ACC112 (cell line): Measurements from ENCODE around the gene EIF2S2.

Experiments
- H2AFZ ChIP-seq: fragments of 200-600 bp; sonication (generic); one replicate; pipeline ENCODE4 v1.6.0; 2017; ENCODE audit warnings: antibody characterized with exemption, low read length; ENCODE audit not compliant: unreplicated experiment
- H3K27ac ChIP-seq: fragments of 200-600 bp; sonication (generic); 2 replicates; pipeline ENCODE4 v1.5.1; 2014; ENCODE audit warnings: low read depth, mild to moderate bottlenecking, antibody characterized with exemption, low read length, moderate library complexity
- H3K27me3 ChIP-seq: fragments of 200-600 bp; sonication (generic); 2 replicates; pipeline ENCODE4 v1.6.1; 2014; ENCODE audit warnings: mild to moderate bottlenecking, antibody characterized with exemption, low read length, moderate library complexity, mixed read lengths; ENCODE audit not compliant: insufficient read depth
- H3K36me3 ChIP-seq: fragments of 200-600 bp; sonication (generic); 2 replicates; pipeline ENCODE4 v1.6.1; 2016; ENCODE audit warnings: mild to moderate bottlenecking, antibody characterized with exemption, low read length, moderate library complexity, mixed read lengths; ENCODE audit not compliant: insufficient read depth
- H3K4me1 ChIP-seq: fragments of 200-600 bp; sonication (generic); one replicate; pipeline ENCODE4 v1.6.1; 2016; ENCODE audit warnings: low read length, mixed read lengths; ENCODE audit not compliant: insufficient read depth, unreplicated experiment, control insufficient read depth
- H3K4me3 ChIP-seq: fragments of 200-600 bp; sonication (generic); 2 replicates; pipeline ENCODE4 v1.5.1; 2014; ENCODE audit warnings: mild to moderate bottlenecking, low read depth, low read length
- H3K79me2 ChIP-seq: fragments of 200-600 bp; sonication (generic); one replicate; pipeline ENCODE4 v1.6.0; 2016; ENCODE audit warnings: low read length; ENCODE audit not compliant: control insufficient read depth, unreplicated experiment, insufficient read depth

EIF2S2 gene

DNA sequence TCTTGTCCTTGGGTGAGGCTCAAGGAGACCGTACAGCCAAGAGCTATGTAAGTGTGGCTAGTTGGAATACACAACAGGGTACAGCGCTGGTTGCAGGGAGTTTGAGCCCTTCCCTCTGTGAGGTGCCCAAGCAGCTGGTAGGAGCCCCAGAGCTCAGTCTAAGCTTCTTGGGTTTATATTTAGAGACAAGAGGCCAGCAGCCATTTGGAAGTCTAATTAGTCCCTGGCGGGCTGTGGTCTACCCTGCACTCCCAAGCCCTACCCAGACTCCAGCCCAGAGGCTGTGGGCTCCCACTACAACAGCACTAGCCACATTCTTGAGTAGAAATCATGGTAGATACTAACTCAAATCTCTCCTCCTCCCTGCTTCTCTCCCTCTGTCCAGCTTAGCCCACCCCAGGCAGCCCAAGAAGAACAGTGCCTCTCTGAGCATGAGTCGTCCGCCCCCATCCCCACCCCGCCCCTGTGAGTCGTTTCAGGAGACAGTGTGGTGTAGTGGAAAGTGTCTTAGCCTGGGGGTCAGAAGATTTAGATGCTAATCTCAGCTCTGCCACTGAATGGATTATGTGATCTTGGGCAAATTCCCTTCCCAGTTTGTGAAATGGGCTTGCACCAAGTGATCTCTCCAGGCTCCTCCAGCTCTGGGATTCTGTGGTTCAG is 37.8 kb downstream of the EIF2S2 start:
- H3K27ac ChIP-seq: no peak overlapping the region
- no peaks in the 10 kb centered on the region for H3K36me3 ChIP-seq
- H3K27me3 ChIP-seq: no peaks in the 10 kb centered on the region
- H3K4me3 ChIP-seq: no peak overlapping the region
- H2AFZ ChIP-seq: no peak overlapping the region
- peaks cover 6% of the 10 kb centered on the region for H3K79me2 ChIP-seq
- peaks cover 4% of the 10 kb centered on the region for H3K4me1 ChIP-seq

DNA sequence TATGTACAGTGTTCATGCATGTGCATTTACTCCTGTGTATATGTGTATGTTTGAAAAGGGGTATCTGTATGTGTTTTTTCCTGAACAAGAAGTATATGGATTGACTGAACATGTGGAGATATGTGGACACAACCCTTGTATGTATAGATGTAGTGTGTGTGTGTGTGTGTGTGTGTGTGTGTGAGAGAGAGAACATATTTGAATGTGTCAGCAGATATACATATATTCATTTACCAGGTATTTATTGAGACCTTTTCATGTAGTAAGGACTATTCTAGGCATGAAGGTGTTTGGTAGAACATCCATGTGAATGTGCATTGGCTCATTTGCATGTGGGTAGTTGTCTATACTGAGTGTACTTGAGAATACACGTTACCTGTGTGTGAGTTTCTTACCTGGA is 39.3 kb downstream of the EIF2S2 start:
- no peak overlapping the region for H3K27ac ChIP-seq
- H2AFZ ChIP-seq: no peak overlapping the region
- peaks cover 6% of the 10 kb centered on the region for H3K79me2 ChIP-seq
- H3K4me1 ChIP-seq: peaks cover 4% of the 10 kb centered on the region
- no peak overlapping the region for H3K4me3 ChIP-seq
- no peaks in the 10 kb centered on the region for H3K27me3 ChIP-seq
- no peaks in the 10 kb centered on the region for H3K36me3 ChIP-seq

DNA sequence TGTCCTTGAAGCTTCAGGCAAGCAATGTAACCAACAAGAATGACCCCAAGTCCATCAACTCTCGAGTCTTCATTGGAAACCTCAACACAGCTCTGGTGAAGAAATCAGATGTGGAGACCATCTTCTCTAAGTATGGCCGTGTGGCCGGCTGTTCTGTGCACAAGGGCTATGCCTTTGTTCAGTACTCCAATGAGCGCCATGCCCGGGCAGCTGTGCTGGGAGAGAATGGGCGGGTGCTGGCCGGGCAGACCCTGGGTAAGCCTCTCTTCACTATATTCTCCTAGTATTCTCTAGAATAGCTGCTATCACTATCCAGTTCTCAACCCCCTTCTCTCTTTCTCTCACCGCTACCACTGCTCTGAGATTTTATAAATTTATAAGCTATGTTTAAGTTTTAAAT is 40.0 kb downstream of the EIF2S2 start:
- Histone ChIP-seq H3K36me3 (no peaks in the 10 kb centered on the region), H3K4me3 (no peak overlapping the region), H3K79me2 (peaks cover 6% of the 10 kb centered on the region), H2AFZ (no peak overlapping the region), H3K27ac (no peak overlapping the region), H3K4me1 (peaks cover 4% of the 10 kb centered on the region), H3K27me3 (no peaks in the 10 kb centered on the region)

DNA sequence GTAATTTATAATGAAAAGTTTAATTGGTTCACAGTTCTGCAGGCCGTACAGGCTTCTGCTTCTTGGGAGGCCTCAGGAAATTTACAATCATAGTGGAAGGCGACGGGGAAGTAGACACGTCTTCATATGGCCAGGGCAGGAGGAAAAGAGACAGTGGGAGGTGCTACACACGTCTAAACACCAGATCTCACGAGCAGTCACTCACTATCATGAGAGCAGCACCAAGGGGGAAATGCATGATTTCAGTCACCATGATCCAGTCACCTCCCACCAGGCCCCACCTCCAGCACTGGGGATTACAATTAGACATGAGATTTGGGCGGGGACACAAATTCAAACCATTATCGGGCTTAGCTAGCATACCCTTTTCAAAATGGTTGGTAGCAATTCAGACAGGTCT is 41.2 kb downstream of the EIF2S2 start:
- H2AFZ ChIP-seq: no peak overlapping the region
- H3K4me3 ChIP-seq: no peak overlapping the region
- H3K36me3 ChIP-seq: no peaks in the 10 kb centered on the region
- no peak overlapping the region for H3K27ac ChIP-seq
- H3K27me3 ChIP-seq: no peaks in the 10 kb centered on the region
- peaks cover 6% of the 10 kb centered on the region for H3K79me2 ChIP-seq
- H3K4me1 ChIP-seq: peaks cover 4% of the 10 kb centered on the region

DNA sequence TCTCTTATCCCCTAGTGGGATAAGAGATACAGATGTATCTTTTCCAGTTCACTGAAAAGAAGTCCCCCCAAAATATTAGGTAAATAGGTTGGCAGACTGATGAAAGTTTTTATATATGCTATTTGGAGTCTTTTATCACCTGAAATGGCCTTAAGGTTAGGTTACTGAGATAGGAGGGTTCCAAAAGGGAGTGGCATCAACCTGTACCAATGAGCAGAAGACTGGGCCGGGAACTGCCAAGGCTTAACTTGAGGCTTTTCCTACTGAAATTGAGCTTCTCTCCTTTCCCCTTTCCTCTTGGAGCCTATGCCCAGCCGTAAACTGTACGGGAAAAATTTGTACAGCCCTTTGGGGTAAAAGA is 42.0 kb downstream of the EIF2S2 start:
- H3K36me3 ChIP-seq: no peaks in the 10 kb centered on the region
- peaks cover 6% of the 10 kb centered on the region for H3K79me2 ChIP-seq
- no peak overlapping the region for H2AFZ ChIP-seq
- no peaks in the 10 kb centered on the region for H3K27me3 ChIP-seq
- no peak overlapping the region for H3K27ac ChIP-seq
- no peak overlapping the region for H3K4me3 ChIP-seq
- H3K4me1 ChIP-seq: peaks cover 4% of the 10 kb centered on the region

DNA sequence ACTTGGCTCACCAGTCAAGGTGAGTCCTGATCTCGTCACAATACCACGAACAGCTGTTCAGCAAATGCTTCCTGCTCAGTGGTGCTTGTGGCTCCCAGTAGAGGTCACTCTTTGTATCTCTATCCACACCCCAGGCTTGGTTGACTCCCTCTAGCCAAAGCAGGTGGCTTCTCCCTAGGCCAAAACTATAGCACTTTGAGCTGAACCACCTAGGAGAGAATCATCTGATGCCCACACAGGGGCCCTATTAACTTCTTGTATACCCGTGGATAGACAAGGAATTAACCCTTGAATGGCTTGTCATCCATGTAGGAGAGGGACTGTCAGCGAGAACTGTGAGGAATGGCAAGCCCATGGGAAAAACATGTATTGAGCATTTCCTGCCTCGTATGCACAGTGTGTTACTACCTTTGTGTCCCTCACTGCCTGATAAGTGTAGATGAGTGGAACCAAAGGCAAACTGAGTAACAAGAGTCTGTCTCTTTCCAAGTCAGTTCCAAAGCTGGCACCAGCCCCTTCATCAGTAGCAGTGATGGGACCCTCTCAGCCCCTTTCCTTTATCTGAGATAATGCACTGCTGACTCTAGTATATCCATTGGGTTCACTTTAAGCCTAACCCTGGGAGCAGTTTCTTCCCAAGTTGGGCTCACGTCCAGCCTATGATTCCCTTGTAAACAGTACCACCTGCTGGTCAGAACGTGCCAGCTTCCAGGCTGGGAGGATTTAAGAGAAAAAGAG is 42.5 kb downstream of the EIF2S2 start:
- no peaks in the 10 kb centered on the region for H3K27me3 ChIP-seq
- H2AFZ ChIP-seq: no peak overlapping the region
- H3K27ac ChIP-seq: no peak overlapping the region
- no peaks in the 10 kb centered on the region for H3K36me3 ChIP-seq
- peaks cover 3% of the 10 kb centered on the region for H3K79me2 ChIP-seq
- no peak overlapping the region for H3K4me3 ChIP-seq
- peaks cover 4% of the 10 kb centered on the region for H3K4me1 ChIP-seq

DNA sequence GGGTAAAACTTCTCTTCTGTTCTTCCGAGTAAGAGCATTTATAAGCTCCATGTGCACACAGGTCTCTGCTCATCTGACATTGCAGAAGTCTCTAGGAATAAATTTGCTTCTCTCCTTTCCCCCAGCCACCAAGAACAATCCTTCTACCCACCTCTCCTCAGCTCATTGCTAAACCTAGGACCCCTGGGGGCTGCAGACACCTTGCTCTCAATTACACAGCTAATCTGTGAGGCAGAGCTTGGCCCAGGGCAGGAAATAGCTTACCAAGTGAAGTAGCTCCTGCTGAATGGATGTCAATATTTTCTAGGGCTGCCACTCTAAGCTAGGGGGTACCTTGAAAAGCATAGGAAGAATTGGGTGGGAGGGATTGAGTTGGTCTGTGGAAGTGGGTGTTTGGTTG is 44.0 kb downstream of the EIF2S2 start:
- peaks cover 8% of the 10 kb centered on the region for H3K79me2 ChIP-seq
- peaks cover 3% of the 10 kb centered on the region for H3K4me1 ChIP-seq
- no peak overlapping the region for H2AFZ ChIP-seq
- no peak overlapping the region for H3K27ac ChIP-seq
- no peaks in the 10 kb centered on the region for H3K36me3 ChIP-seq
- H3K4me3 ChIP-seq: no peak overlapping the region
- no peaks in the 10 kb centered on the region for H3K27me3 ChIP-seq

DNA sequence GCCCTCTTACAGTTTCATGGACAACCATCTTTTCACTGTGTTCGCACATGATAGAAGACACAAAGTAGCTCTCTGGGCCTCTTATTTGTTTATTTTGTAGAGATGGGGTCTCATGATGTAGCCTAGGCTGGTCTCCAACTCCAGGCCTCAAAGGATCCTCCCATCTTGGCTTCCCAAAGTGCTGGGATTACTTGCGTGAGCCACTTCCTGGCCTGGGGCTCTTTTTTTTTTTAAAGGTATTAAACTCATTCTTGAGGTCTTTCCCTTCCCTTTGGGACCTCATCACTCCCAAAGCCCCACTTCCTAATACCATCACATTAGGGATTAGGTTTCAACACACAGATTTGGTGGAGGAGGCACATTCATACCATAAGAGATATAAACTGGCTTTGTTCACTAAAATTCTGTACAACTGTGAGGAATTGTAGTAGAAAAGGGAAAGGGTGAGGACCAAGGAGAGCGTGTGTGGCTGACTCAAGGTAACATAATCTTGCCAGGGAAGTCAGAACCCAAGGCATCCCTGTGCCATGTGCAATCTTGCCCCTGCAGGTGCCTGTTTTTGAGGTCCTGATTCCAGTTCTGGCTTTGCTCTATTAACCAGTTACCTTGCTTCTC is 45.5 kb downstream of the EIF2S2 start:
- no peak overlapping the region for H3K4me3 ChIP-seq
- H3K36me3 ChIP-seq: no peaks in the 10 kb centered on the region
- peaks cover 15% of the 10 kb centered on the region for H3K4me1 ChIP-seq
- peaks cover 6% of the 10 kb centered on the region for H3K79me2 ChIP-seq
- no peak overlapping the region for H3K27ac ChIP-seq
- H3K27me3 ChIP-seq: no peaks in the 10 kb centered on the region
- no peak overlapping the region for H2AFZ ChIP-seq

DNA sequence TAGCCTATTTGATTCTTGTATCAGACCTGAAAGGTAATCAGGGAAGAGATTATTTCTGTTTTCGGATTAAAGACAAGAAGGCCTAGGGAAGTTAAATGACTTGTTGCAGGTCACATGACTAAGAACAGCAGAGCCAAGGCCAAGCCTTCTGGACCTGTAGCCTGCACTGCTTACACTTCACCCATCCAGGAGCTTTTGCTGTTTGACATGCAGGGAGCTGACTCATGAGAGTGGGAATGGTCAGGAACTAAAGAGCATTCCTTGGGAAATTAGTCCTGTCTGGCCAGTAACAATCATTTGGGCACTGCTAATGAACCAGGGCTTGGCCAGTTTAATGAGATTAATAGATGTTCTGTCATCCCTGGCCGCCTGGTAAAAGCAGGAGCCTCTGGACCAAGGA is 46.8 kb downstream of the EIF2S2 start:
- H3K27ac ChIP-seq: no peak overlapping the region
- H3K36me3 ChIP-seq: no peaks in the 10 kb centered on the region
- no peaks in the 10 kb centered on the region for H3K27me3 ChIP-seq
- H3K4me3 ChIP-seq: no peak overlapping the region
- peaks cover 9% of the 10 kb centered on the region for H3K79me2 ChIP-seq
- no peak overlapping the region for H2AFZ ChIP-seq
- peaks cover 15% of the 10 kb centered on the region for H3K4me1 ChIP-seq

DNA sequence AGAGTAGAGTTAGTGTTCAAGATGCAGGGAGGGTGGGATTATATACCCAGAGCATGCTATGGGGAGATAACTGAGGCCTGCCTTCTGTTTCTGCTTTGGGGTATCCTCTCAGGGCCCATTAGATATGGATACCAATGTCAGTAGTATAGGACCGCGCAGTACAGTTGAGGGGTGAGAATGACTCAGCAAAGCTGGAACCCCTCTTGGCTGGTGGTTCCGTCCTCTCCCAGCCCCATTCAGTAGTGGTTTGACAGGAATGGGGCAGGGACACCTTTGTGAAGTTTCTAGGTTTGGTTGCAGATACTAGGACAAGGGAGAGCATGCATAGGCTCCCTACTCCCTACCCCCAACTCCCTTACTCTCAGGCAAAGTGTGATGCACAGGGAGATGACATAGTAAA is 47.8 kb downstream of the EIF2S2 start:
- Histone ChIP-seq H3K4me1 (peaks cover 15% of the 10 kb centered on the region), H3K36me3 (no peaks in the 10 kb centered on the region), H2AFZ (no peak overlapping the region), H3K27me3 (no peaks in the 10 kb centered on the region), H3K27ac (no peak overlapping the region), H3K4me3 (no peak overlapping the region), H3K79me2 (peaks cover 9% of the 10 kb centered on the region)
